GM21526 (cell line): Measurements from ENCODE around the gene ENDOD1.

ENCODE experiments used
- ATAC-seq: cut with Tn5 transposase; IDR thresholded peaks from one replicate; pipeline ENCODE4 v1.9.1; 2021; ENCODE audit warnings: moderate library complexity; ENCODE audit not compliant: unreplicated experiment, low FRiP score

ENDOD1 gene

DNA sequence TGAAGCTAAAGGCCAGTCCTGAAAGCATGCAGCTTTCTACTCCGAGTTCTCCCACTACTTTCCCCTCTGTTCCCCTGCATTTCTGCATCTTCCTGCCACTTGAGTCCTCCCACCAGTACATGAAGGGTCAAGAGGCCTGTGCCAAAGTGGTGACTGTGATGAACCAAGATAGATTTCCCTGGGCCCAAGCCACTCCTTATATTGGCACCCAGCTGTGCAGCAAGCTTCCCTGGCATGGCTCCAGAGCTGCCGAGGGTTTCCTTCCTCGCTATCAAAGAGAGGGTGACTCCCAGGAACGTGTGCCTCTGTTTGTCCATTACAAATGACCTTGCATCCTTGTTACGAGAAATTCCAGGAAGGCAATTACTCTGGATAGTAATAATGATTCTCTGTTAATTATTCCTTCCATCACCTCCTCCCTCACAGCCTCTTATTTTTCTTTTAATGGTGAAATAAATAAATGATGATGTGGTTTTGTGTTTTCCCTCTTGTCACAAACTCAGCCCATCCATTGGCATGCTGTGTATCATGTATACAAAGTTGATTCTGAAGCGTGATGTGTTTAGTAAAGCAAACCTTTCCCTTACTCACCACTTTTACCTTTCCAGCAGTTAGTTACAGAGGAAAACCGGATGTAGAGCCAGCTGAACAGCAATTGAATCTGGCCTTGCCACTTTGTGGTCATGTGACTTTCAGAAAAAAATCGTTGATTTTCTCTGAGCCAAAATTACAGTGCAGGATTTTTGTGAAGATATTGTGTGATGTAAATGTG, 14.7 kb upstream of the ENDOD1 start:
- no peak for ATAC-seq

- no peak for ATAC-seq
Measured at GRCh38 chr11:95076416-95076815, 13.2 kb upstream of the ENDOD1 start.

DNA sequence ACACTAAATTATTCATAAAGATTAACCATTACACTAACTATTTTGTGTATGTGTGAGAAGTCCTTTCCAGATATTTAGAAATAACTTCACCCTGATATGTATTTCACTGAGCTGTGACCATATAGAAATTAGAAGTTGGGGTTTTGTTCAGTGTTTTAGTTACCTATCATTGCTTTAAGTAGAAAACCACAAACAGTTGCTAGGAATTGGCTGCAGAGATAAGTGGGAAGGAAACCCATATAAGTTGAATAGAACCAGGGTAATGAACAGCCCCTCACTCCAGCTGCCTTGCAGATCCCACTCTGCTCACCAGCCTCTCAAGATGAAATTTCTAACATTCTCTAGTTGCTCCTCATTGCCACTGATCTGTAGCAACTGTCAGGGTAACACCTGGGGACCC, 12.7 kb upstream of the ENDOD1 start:
- ATAC-seq: no peak

GRCh38 chr11:95078526-95078925, 11.1 kb upstream of the ENDOD1 start:
- ATAC-seq: no peak

DNA sequence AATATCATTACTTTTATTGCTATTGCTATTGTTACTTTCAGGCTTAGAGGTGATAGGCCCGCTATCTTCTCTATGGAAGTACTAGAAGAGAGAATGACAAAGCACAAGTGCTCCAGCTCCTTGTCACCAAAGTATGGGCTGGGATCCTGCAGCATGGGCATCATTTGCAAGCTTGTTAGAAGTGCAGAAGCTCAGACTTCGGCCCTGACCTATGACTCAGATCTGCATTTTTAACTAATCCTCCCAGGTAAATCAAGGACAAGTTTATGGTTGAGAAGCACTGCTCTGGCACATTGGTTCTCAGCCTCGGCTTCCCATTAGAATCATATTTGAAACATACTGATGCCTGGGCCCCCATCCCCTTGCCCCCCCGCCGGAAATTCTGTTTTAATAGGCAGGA, 8.6 kb upstream of the ENDOD1 start:
- ATAC-seq: no peak

DNA sequence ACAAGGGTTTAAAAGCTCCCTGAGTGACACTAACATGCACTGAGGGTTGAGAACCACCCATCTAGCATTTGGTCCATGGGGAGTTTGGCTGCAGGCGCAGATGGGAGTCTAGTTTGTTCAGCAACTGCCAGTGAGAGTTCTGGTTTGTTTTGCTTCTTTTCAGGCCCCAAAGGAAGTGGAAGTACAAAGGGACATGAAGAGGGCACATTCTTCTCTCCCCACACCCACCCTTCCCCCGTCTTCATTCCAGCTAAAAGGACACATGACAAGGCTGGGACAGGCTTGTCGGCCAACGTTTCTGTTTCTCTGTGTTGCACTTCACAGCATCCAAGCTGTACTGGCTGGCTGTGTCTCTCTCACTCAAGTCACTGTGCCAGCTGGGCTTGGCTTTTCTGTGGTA, 8.2 kb upstream of the ENDOD1 start:
- no peak for ATAC-seq

DNA sequence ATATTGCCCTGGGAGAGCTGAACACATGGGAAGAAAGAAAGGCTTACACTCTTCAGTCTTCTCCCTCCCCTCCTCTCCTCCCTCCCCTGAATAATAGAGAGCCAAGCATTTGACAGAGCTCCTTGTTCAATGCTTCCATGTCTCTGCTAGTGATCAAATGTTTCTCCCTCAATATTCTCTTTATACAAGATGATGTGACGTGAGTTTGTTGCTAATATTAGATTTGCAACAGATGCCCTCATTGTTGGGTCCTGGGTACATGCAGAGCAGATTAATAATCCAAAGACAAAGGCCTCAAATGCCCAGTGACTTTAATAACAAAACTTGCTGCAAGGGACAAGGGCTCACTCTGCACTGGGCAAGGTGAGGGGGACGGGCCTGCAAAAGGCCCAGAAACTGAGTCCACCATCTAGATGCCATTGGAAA, 7.1 kb upstream of the ENDOD1 start:
- ATAC-seq: no peak

GRCh38 chr11:95084509-95084908, 5.1 kb upstream of the ENDOD1 start:
- ATAC-seq: no peak

DNA sequence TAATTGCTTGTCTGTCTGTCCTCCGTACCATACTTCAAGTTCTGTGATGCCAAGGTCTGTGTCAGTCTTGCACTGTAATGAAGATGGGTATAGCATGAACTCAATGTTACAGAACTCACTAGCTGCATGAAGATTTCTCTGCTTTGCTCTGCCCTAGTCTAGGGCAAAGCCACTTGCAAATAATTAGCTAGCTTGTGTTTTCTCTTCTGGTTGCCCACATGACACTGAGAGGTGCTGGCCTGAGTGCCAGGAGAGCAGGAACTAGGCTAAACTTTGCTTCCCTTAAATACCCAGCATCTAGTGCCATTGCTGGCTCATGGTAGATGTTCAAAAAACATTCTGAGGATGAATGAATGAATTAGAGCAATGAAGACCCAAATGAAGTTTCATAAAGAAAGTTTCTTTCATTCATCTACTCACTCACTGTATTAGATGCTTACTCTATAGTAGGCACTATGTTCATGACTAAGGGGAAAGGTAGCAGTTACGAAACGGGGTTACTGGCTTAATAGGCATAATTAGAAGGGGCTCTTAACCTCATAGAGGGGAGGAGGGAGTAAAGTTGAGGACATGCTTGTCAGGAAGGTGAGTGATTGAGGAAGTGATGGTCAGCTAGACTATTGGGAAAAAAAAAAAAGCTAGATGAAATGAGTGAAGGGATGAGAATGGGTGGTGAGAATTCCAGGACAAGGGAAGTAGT, 4.4 kb upstream of the ENDOD1 start:
- no peak for ATAC-seq

DNA sequence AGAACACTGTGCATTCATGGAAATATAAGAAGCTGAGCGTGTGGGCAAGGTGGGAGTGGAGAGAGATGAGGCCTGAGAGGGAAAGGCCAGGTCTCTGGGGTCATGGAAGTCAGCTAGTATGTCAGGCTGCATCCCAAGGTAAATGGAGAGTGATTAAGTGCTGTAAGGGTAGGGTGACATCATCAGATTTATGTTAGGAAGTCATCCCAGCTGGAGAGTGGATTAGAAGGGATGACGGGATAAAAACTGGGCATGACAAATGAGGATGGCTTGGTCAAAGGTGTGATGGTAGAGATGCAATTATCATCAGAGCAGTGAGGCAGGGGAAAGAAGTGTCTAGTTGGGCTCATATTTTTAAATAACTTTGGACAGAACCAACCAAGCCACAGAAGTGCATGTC, 3.5 kb upstream of the ENDOD1 start:
- no peak for ATAC-seq

- ATAC-seq: no peak
Measured at GRCh38 chr11:95086836-95087570, 2.6 kb upstream of the ENDOD1 start.

DNA sequence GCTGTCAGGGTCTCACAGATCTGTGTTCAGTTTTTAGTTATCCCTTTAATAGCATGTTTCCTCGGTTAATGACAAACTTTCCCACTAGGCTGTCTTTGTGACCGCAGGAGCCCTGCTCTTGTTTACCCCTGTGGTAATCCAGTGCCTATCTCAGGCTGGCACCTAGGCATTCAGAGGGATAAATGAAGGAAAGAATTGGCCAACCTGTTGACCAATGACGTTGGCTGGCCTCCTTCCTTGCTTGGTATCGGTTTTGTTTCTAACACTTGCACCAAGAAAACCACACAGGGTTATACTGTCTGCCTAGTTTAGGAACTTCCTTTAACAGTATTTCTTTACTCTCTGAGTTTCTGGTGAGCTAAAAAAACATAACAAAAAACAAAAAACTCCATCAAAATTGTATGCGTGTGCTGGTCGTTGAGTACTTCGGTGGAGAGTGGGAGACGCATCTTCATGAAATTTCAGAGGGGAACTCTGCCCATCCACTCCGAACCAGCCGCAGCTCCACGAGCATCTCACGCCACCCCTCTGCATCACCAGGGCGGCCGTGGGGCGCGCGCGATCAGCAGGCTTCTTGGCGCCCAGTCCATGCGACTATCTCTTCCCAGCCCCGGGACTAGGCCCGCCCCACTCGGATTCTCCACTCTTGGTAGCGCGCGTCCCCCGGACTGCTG, 563 bp upstream of the ENDOD1 start:
- peak; percentile 45 for ATAC-seq

DNA sequence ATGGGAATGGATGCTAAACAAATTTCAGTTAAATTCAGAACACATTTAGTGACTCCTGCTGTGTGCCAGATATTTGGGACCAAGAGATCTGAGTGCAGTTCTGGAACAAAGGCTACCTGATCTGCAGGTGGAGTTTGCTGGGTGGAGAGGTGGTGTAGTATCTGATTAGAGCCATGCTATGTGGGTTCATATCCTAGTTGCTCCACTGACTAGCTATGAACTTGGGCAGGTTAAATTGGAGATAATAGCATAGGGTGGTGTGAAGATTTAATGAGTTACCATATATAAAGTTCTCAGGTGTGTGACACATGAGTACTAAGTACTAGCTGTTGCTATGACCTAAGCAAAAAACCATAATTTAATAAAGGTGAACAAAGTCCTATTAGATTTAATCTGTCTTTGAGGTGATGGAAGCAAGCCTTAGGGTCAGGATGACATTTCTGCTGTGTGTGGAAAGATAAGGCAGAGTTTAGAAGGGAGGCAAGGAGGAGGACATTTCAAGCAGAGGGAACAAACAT, 2.1 kb downstream of the ENDOD1 start:
- ATAC-seq: no peak

DNA sequence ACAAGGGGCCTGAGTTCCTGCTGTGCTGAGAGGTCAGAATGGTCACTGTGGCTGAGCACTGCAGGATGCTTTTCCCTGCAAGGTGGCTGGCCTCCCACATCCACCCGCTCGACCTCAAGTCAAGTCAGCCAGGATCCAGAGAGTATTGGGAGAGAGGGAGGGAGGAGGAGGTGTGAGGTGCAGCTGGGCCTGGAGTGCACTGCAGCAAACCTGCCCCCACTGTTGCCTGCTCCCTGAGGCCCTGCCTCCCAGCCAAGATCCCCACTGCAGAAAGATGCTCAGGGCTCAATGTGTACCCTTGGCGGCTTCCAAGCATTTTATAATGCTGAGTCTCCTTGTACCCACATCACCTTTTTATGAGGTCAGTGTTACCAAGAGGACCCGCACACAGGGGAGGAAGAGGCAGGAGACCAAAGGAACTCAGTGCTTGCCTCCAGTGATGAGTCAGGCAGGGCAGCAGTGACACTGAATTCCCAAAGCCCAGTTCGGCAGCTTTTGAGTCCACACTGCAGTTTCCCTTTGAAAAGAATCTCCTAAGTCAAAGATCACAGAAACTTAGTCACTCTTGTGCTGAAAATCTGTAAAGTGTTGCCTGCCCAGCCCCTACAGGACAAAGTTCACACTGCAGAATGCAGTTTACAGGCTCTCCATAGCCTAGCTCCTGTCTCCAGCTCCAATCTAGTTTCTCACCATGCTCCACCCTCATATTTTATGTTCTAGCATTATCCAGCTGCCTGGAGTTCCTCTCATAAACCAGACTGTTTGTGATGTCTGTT, 3.1 kb downstream of the ENDOD1 start:
- no peak for ATAC-seq

DNA sequence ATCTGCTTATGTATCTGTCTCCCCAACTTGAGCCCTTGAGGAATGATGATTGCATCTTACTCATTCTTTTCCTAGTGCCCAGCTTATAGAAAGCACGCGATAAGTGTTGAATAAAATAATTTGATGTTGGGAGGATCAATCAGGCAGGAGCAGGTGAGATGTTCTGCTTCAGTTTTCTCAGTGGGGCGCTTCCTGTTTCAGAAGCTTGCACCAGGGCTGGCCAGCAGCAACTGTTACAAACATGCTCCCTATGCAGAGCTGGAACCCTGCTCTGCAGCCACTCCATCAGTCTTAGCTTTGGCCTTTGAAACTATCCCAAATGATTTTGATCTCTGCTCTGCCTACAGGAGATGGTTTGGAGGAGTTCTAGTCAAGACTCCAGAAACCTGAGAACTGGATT, 3.9 kb downstream of the ENDOD1 start:
- no peak for ATAC-seq

- peak; percentile 75 for ATAC-seq
Measured at GRCh38 chr11:95095858-95096587, 6.4 kb downstream of the ENDOD1 start.

DNA sequence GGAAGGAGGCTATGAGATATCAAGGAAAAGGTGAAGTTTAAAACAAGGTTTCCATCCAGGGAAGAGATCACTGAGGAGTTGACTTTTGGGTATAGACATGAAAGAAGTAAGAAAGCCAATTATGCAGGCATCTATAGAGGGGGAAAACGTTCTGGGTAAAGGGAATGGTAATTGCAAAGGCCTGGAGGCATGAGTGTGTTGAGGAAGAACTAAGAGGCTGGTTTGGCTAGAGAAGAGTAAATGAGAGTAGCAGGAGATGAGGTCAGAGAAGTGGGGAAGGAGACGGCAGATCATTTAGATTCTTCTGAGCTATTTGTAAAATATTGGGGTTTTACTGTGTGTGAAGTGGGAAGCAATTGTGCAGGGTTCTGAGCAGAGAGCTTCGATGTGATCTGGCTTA, 7.6 kb downstream of the ENDOD1 start:
- no peak for ATAC-seq

DNA sequence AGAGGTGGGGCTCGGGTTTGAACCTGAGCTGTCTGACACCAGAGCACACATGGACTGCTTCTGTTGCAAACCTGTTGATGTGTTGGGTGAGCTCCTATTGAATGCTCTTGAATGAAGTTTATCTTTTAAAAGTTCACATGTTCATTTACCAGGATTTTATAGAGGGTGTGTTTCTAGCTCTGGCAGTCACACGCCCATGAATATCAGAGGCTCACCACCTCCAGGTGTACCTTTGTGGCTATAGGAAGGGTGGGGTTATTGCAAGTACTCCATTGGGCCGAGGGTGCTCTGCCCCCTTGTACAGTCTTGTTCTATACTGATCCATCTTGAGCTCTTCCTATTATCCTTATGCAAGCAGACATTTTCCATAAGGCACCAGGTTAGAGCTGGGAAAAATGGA, 9.2 kb downstream of the ENDOD1 start:
- ATAC-seq: no peak

- no peak for ATAC-seq
Measured at GRCh38 chr11:95100191-95100648, 10.6 kb downstream of the ENDOD1 start.
